Islet of Langerhans (tissue), 1 donor: Measurements from ENCODE around the gene FKBP5.
"Not testable (repeated sequence)": the region's sequence is repeated elsewhere in the genome, so short reads cannot be mapped to it uniquely, and the experiment has no call there.

Experiments used
- FAIRE-seq: peaks from one replicate; lab custom pipeline; 2011; peaks lifted over from hg19 to GRCh38; lab: Jason Lieb, UNC

The FKBP5 gene

GRCh38 chr6:35539223-35539622, 149.5 kb downstream of the FKBP5 start:
- FAIRE-seq, result no peak

DNA sequence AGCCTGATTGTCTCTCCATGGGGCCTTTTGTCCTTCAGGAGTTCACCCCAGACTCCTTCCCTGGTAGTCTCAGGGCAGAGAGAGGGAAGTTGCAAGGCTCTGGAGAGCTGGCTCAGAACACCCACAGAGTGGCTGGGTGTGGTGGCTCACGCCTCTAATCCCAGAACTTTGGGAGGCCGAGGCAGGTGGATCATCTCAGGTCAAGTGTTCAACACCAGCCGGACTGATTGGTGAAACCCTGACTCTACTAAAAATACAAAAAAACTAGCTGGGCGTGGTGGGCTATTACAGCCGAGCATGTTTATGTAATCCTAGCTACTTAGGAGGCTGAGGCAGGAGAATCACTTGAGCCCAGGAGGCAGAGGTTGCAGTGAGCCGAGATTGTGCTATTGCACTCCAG, 152.9 kb downstream of the FKBP5 start:
- not testable (repeated sequence) for FAIRE-seq

- FAIRE-seq, result no peak
Observed at GRCh38 chr6:35534407-35535170, 154.1 kb downstream of the FKBP5 start.

DNA sequence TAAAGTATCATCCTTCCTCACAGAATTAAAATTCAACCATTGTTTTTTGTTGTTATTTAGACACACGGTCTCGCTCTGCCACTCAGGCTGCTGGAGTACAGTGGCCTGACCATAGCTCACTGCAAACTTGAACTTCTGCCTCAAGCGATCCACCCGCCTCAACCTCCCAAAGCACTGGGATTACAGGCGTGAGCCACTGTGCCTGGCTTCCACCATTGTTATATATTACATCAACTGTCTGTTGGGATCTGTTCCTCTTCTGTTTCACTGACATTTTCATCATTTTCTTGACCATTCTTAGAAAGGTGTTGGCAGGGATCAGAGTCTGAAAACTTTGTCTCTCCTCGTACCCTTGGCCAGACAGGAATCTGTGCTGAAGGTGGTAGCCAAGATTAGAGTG, 154.7 kb downstream of the FKBP5 start:
- FAIRE-seq, result no peak

DNA sequence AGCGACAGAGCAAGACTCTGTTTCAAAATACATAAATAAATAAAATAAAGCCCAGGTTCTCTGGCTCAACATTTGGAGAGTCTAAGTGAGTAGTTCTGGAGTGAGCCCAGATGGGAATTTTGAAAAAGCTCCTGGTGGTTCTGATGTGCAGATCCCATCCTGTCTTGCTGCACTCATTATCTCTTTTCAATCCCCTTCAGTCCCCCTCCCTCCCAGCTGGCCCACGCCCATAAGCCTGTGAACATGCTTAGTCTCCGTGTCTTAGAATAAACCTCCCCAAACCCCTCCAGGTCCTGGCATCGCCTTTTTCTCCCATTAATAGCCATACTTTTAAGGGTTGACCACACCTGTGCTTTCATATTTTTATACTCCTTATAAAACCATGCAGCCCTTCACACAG, 156.6 kb downstream of the FKBP5 start:
- FAIRE-seq, result no peak

DNA sequence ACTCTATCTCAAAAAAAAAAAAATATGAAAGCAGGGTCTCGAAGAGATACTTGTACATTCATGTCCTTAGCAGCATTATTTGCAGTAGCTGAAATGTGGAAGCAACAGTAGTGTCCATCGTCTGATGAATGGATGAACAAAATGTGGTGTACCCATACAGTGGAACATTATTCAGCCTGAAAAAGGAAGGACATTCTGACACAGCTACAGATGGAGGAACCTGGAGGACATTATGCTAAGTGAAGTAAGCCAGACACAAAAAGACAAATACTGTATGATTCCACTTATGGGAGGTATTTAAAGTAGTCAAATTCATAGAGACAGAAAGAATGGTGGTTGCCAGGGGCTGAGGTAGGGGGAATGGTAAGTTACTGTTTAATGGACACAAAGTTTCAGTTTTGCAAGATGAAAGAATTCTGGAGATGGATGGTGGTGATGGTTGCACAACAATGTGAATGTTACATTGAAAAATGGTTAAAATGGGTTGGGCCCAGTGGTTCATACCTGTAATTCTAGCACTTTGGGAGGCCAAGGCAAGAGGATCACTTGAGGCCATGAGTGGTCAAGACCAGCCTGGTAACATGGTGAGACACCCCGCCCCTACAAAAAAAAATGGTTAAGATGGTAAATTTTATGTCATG, 164.2 kb downstream of the FKBP5 start:
- no peak for FAIRE-seq
